SK-N-SH treated with all-trans-retinoic acid at 6 μM for 48 hours (cell line): Measurements from ENCODE around the gene CYP27C1.

Experiments used
- ESRRG ChIP-seq: fragments of 250-450 bp; sonication (Bioruptor Pico); IDR thresholded peaks from 2 replicates; pipeline ENCODE4 v1.6.1; 2021; ENCODE audit warnings: mild to moderate bottlenecking
- GLIS3 ChIP-seq: fragments of 250-450 bp; sonication (Bioruptor Pico); IDR thresholded peaks from 2 replicates; pipeline ENCODE4 v1.5.0; 2020; ENCODE audit warnings: mild to moderate bottlenecking, moderate library complexity
- ISL1 ChIP-seq: fragments of 250-450 bp; sonication (Bioruptor Pico); IDR thresholded peaks from 2 replicates; pipeline ENCODE4 v2.1.2; 2022; ENCODE audit warnings: mild to moderate bottlenecking, moderate library complexity
- PATZ1 ChIP-seq: fragments of 250-450 bp; sonication (Bioruptor Pico); IDR thresholded peaks from 2 replicates; pipeline ENCODE4 v1.8.0; 2020; ENCODE audit warnings: mild to moderate bottlenecking, moderate library complexity, borderline replicate concordance
- POU6F1 ChIP-seq: fragments of 250-450 bp; sonication (Bioruptor Pico); IDR thresholded peaks from 2 replicates; pipeline ENCODE4 v1.8.0; 2021; ENCODE audit warnings: low read depth, mild to moderate bottlenecking, moderate library complexity, borderline replicate concordance
- RARB ChIP-seq: fragments of 250-450 bp; sonication (Bioruptor Pico); IDR thresholded peaks from 2 replicates; pipeline ENCODE4 v1.8.0; 2021; ENCODE audit warnings: mild to moderate bottlenecking, moderate library complexity
- TSHZ2 ChIP-seq: fragments of 250-450 bp; sonication (Bioruptor Pico); IDR thresholded peaks from 2 replicates; pipeline ENCODE4 v1.5.0; 2020; ENCODE audit warnings: mild to moderate bottlenecking, moderate library complexity
- ZC3H10 ChIP-seq: fragments of 250-450 bp; sonication (Bioruptor Pico); IDR thresholded peaks from 2 replicates; pipeline ENCODE4 v1.5.1; 2021; ENCODE audit warnings: mild to moderate bottlenecking, moderate library complexity
- ZFP3 ChIP-seq: fragments of 250-450 bp; sonication (Bioruptor Pico); IDR thresholded peaks from 2 replicates; pipeline ENCODE4 v1.5.0; 2020; ENCODE audit warnings: mild to moderate bottlenecking, moderate library complexity
- ZFP30 ChIP-seq: fragments of 450-650 bp; formaldehyde crosslinking; IDR thresholded peaks from 2 replicates; pipeline ENCODE4 v1.5.0; 2022; ENCODE audit warnings: mild to moderate bottlenecking, moderate library complexity
- ZNF565 ChIP-seq: fragments of 450-650 bp; formaldehyde crosslinking; conservative IDR thresholded peaks from 2 replicates; pipeline ENCODE4 v1.5.0; 2020; ENCODE audit warnings: low read depth, mild to moderate bottlenecking, moderate library complexity
- ZNF8 ChIP-seq: fragments of 450-650 bp; formaldehyde crosslinking; IDR thresholded peaks from 2 replicates; pipeline ENCODE4 v1.5.0; 2020; ENCODE audit warnings: mild to moderate bottlenecking, moderate library complexity
- TF ChIP-seq, protein P1 (sequence below): fragments of 250-450 bp; sonication (Bioruptor Pico); IDR thresholded peaks from 2 replicates; pipeline ENCODE4 v1.5.1; 2021; ENCODE audit warnings: mild to moderate bottlenecking, moderate library complexity

- TF ChIP-seq TSHZ2 (CRISPR knock-in tag) (no peak), ZFP3 (CRISPR knock-in tag) (no peak), RARB (CRISPR knock-in tag) (no peak), ZFP30 (CRISPR knock-in tag) (no peak), ISL1 (CRISPR knock-in tag) (no peak), ZC3H10 (CRISPR knock-in tag) (no peak), ESRRG (CRISPR knock-in tag) (no peak), GLIS3 (CRISPR knock-in tag) (no peak), ZNF8 (CRISPR knock-in tag) (no peak), ZNF565 (CRISPR knock-in tag) (no peak), PATZ1 (CRISPR knock-in tag) (no peak), POU6F1 (CRISPR knock-in tag) (no peak)
- TF ChIP-seq, protein P1, sequence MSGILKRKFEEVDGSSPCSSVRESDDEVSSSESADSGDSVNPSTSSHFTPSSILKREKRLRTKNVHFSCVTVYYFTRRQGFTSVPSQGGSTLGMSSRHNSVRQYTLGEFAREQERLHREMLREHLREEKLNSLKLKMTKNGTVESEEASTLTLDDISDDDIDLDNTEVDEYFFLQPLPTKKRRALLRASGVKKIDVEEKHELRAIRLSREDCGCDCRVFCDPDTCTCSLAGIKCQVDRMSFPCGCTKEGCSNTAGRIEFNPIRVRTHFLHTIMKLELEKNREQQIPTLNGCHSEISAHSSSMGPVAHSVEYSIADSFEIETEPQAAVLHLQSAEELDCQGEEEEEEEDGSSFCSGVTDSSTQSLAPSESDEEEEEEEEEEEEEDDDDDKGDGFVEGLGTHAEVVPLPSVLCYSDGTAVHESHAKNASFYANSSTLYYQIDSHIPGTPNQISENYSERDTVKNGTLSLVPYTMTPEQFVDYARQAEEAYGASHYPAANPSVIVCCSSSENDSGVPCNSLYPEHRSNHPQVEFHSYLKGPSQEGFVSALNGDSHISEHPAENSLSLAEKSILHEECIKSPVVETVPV (CRISPR knock-in tag): no peak
These were observed 3.5 kb downstream of the CYP27C1 start for GRCh38 chr2:127216593-127216992.
